Astrocyte (in vitro differentiated cells and primary cell): ENCODE data around the gene POLR2L. TPM values are rescaled to one million over a fixed set of nuclear protein-coding genes. Genes with fewer than 3 reads are reported as not detected.
A peak's percentile ranks its signal among the peaks of the same experiment; 100 is the strongest.

Source experiments
- DNase-seq: peaks from one replicate; pipeline ENCODE4 v3.0.0-alpha.2; 2010; ENCODE audit warnings: low read depth
- FAIRE-seq: peaks from 2 replicates; lab custom pipeline; 2011; peaks lifted over from hg19 to GRCh38; lab: Jason Lieb, UNC
- H2AFZ ChIP-seq: 2 replicates; pipeline ENCODE4 v1.6.0; 2012; ENCODE audit warnings: low read depth, low read length, inconsistent platforms
- H3K27ac ChIP-seq: 2 replicates; pipeline ENCODE4 v1.5.1; 2011; ENCODE audit warnings: low read depth, low read length, inconsistent platforms
- H3K27me3 ChIP-seq: 2 replicates; pipeline ENCODE4 v1.6.0; 2011; ENCODE audit warnings: low read length, inconsistent platforms; ENCODE audit not compliant: insufficient read depth
- H3K36me3 ChIP-seq: 2 replicates; pipeline ENCODE4 v1.5.1; 2011; ENCODE audit warnings: low read length, inconsistent platforms; ENCODE audit not compliant: insufficient read depth
- H3K4me1 ChIP-seq: 2 replicates; pipeline ENCODE4 v1.5.1; 2011; ENCODE audit warnings: low read length, inconsistent platforms; ENCODE audit not compliant: insufficient read depth
- H3K4me2 ChIP-seq: 2 replicates; pipeline ENCODE4 v1.6.0; 2012; ENCODE audit warnings: low read length, inconsistent platforms
- H3K4me3 ChIP-seq: 2 replicates; pipeline ENCODE4 v1.5.1; 2011; ENCODE audit warnings: low read depth, mild to moderate bottlenecking, low read length, inconsistent platforms; ENCODE audit not compliant: insufficient read depth
- H3K79me2 ChIP-seq: 2 replicates; pipeline ENCODE4 v1.6.0; 2012; ENCODE audit warnings: mild to moderate bottlenecking, low read length, inconsistent platforms; ENCODE audit not compliant: insufficient read depth
- H3K9ac ChIP-seq: 2 replicates; pipeline ENCODE4 v1.6.0; 2012; ENCODE audit warnings: mild to moderate bottlenecking, low read length, inconsistent platforms
- H3K9me3 ChIP-seq: 2 replicates; pipeline ENCODE4 v1.5.1; 2012; ENCODE audit warnings: low read depth, mild to moderate bottlenecking, low read length, inconsistent platforms; ENCODE audit not compliant: insufficient read depth
- H4K20me1 ChIP-seq: 2 replicates; pipeline ENCODE4 v1.6.0; 2012; ENCODE audit warnings: low read length, inconsistent platforms; ENCODE audit not compliant: insufficient read depth
- H3K27ac Mint-ChIP-seq: one replicate; pipeline ENCODE4 v1.8.0; 2021; ENCODE audit warnings: mild to moderate bottlenecking, mixed read lengths; ENCODE audit not compliant: unreplicated experiment
- H3K27me3 Mint-ChIP-seq: one replicate; pipeline ENCODE4 v1.8.0; 2021; ENCODE audit warnings: low read depth, mixed read lengths; ENCODE audit not compliant: unreplicated experiment
- H3K36me3 Mint-ChIP-seq: one replicate; pipeline ENCODE4 v1.8.0; 2021; ENCODE audit warnings: low read depth, mixed read lengths; ENCODE audit not compliant: unreplicated experiment
- H3K4me1 Mint-ChIP-seq: one replicate; pipeline ENCODE4 v1.8.0; 2021; ENCODE audit warnings: low read depth, mixed read lengths; ENCODE audit not compliant: unreplicated experiment
- H3K4me3 Mint-ChIP-seq: one replicate; pipeline ENCODE4 v1.8.0; 2021; ENCODE audit warnings: mild to moderate bottlenecking, moderate library complexity, mixed read lengths; ENCODE audit not compliant: unreplicated experiment
- H3K9me3 Mint-ChIP-seq: one replicate; pipeline ENCODE4 v1.8.0; 2021; ENCODE audit warnings: mild to moderate bottlenecking, mixed read lengths; ENCODE audit not compliant: unreplicated experiment
- CTCF ChIP-seq: IDR thresholded peaks from 2 replicates; pipeline ENCODE4 v1.5.1; 2011; ENCODE audit warnings: low read depth, mild to moderate bottlenecking, inconsistent platforms, low read length, moderate library complexity; ENCODE audit not compliant: insufficient read depth
- EZH2 ChIP-seq: IDR thresholded peaks from 2 replicates; pipeline ENCODE4 v1.6.1; 2012; ENCODE audit warnings: mild to moderate bottlenecking, low read length, inconsistent platforms; ENCODE audit not compliant: insufficient read depth
- total RNA-seq: library from RNA; stranded (reverse); gene quantifications from 2 replicates; pipeline ENCODE4 v1.2.1, GENCODE V29; 2021

Gene POLR2L
- total RNA-seq, 1 donor from 2014 or later = 212 TPM

- peak overlapping the region; percentile 98 for H3K4me2 ChIP-seq
- no peak for FAIRE-seq
- H3K9me3 ChIP-seq = no peaks in the 10 kb centered on the region
- peaks cover 27% of the 10 kb centered on the region for H3K79me2 ChIP-seq
- Mint-ChIP-seq H3K9me3 (no peaks in the 10 kb centered on the region), H3K4me1 (peaks cover 5% of the 10 kb centered on the region), H3K27me3 (peaks cover 1% of the 10 kb centered on the region), H3K27ac (peak overlapping the region; percentile 62), H3K4me3 (peak overlapping the region; percentile 87), H3K36me3 (peaks cover 3% of the 10 kb centered on the region)
- no peaks in the 10 kb centered on the region for H3K27me3 ChIP-seq
- H3K27ac ChIP-seq = peak overlapping the region; percentile 83
- peak overlapping the region; percentile 71 for H2AFZ ChIP-seq
- no peak for TF ChIP-seq CTCF
- no peak for TF ChIP-seq EZH2
- DNase-seq = peak; percentile 51
- H3K9ac ChIP-seq = peak overlapping the region; percentile 89
- H4K20me1 ChIP-seq = peaks cover 35% of the 10 kb centered on the region
- peaks cover 24% of the 10 kb centered on the region for H3K4me1 ChIP-seq
- peak overlapping the region; percentile 76 for H3K4me3 ChIP-seq
- no peaks in the 10 kb centered on the region for H3K36me3 ChIP-seq
Measured at GRCh38 chr11:819943-820649, 22.2 kb downstream of the POLR2L start.

GRCh38 chr11:819129-819931 is 23.0 kb downstream of the POLR2L start:
- Mint-ChIP-seq H3K27ac (no peak overlapping the region), H3K36me3 (peaks cover 1% of the 10 kb centered on the region)
- DNase-seq = peak; percentile 47

More at GRCh38 chr11:819129-819931, 23.0 kb downstream of the POLR2L start:
- Histone ChIP-seq H3K9ac (peak overlapping the region; percentile 89), H4K20me1 (peaks cover 29% of the 10 kb centered on the region), H3K27ac (peak overlapping the region; percentile 83), H3K9me3 (no peaks in the 10 kb centered on the region), H3K27me3 (no peaks in the 10 kb centered on the region), H3K4me1 (peaks cover 24% of the 10 kb centered on the region), H3K4me2 (peak overlapping the region; percentile 98), H3K79me2 (peaks cover 27% of the 10 kb centered on the region), H2AFZ (peak overlapping the region; percentile 73), H3K4me3 (peak overlapping the region; percentile 76), H3K36me3 (no peaks in the 10 kb centered on the region)
- H3K9me3 Mint-ChIP-seq = no peaks in the 10 kb centered on the region
- H3K4me1 Mint-ChIP-seq = peaks cover 5% of the 10 kb centered on the region
- peak overlapping the region; percentile 87 for H3K4me3 Mint-ChIP-seq
- no peak for FAIRE-seq
- no peak for TF ChIP-seq EZH2
- no peak for TF ChIP-seq CTCF
- H3K27me3 Mint-ChIP-seq = no peaks in the 10 kb centered on the region
